ENCODE measurements around the gene HEATR5B. TPM values are rescaled to one million over a fixed set of nuclear protein-coding genes. Genes with fewer than 3 reads are reported as not detected.

The HEATR5B gene
- total and polyA plus RNA-seq, 2 of the 4 experiments (the other 2 are of a cell fraction), result 8.3 to 17.9 TPM

DNA sequence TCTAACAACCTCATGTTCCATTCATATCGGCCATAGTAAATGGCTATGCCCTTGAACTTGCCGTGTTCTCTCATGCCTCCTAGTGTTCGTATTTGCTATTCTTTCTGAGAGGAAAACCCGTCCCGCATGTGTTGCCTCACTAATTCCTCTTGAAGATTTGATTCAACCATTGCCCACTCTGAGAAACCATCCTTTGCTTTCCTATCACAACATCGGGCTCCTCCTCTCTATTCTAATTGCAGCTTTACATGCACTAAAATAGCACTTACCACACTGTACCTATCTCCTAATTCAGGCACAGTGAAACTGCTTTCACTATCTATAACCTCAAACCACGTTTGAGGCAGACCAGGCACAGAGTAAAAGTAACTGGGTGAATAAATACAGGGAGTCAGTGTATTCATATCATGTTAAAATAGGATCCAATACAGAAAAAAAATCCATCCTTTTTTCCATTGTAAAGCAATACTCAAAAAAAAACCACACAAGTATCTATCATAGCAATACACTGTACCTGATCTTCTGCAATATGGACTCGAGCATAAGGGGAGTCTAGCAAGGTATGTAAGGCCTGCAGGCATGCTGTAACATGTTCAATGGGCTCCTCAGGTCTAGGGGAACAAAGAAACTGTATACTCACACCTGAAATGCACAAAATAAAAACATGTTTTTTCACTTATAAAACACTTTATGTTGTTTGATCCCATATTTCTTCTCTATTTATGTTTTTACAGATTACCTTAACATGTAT lies 78.9 kb downstream of the HEATR5B start (continued):
- no peak for TF ChIP-seq MAFK (IDR thresholded peaks at IDR 0.05; ENCODE audit: low read depth, low read length)

DNA sequence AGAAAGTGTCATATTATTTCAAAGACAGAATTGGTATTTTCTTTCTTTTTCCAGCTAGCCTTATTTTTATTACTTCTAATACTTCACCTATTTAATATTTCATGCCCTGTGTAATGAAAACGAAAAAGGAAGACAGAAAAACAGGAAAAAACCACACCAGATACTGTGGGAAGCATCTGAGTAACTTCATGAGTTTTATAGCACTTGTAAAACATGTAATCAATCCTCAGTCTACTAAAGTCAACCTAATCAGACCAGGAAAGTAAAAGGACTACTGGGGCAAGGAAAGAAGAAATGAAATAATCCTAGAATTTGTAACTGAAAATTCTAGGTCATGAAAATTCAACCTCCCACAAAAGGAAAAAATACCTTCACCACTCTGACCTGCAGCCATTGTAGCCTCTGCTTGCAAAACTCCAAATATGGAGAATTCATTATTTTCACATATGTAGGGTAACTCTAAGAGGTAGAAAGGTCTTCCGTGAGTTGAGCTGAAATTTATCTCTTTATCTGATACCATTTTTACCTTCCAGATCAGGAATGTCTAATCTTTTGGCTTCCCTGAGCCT lies 83.1 kb downstream of the HEATR5B start:
- peaks cover 2% of the 10 kb centered on the region; the same call in 1 of the 2 replicates for H3K4me1 ChIP-seq (ENCODE audit: control insufficient read depth, insufficient read depth, low read length)
- no peaks in the 10 kb centered on the region for H3K27me3 ChIP-seq (ENCODE audit: control insufficient read depth, insufficient read depth, low read length)
- no peak overlapping the region for H2BK20ac ChIP-seq (ENCODE audit: low read depth, low read length)
- no peaks in the 10 kb centered on the region for H3K9me3 ChIP-seq (ENCODE audit: control insufficient read depth, insufficient read depth, low read length)
- no peak overlapping the region for H3K14ac ChIP-seq (replicated peaks; ENCODE audit: low read depth, low read length)
- ATAC-seq (ENCODE audit: low read depth), result no peak
- no peak overlapping the region for H3K4me2 ChIP-seq (ENCODE audit: low read depth, low read length)
- no peak overlapping the region for H2AK5ac ChIP-seq (ENCODE audit: low read depth, low read length)
- no peak overlapping the region for H3K23ac ChIP-seq (ENCODE audit: low read depth, low read length)
- H4K5ac ChIP-seq (ENCODE audit: low read depth, low read length), result no peak overlapping the region
- intact Hi-C loops (cut with micrococcal nuclease), result loop anchor here (5.0 kb wide), 1 partner anchor 214 kb away; no protein-coding TSS in a partner anchor
- WGBS, 2 experiments (ENCODE audit: extremely low coverage in 2 of 2, insufficient read length in 1 of 2), result no CpG with 5 or more reads among the region's 2 CpGs
- no peak overlapping the region for H3K27ac ChIP-seq (ENCODE audit: insufficient read depth, low read length)
- no peak overlapping the region for H2BK120ac ChIP-seq (ENCODE audit: low read depth, low read length)
- H4K8ac ChIP-seq (ENCODE audit: low read depth in 2 of 2, low read length in 2 of 2), result no peak overlapping the region
- H2AFZ ChIP-seq (replicated peaks; ENCODE audit: low read length, poor library complexity), result no peak overlapping the region
- H3K36me3 ChIP-seq (ENCODE audit: control insufficient read depth, insufficient read depth, low read length), result peaks cover 19% of the 10 kb centered on the region
- no peak overlapping the region for H4K91ac ChIP-seq (ENCODE audit: insufficient read depth, low read depth, low read length)
- no peak overlapping the region for H3K56ac ChIP-seq (ENCODE audit: extremely low read depth, insufficient read depth, low read length)
- H2BK5ac ChIP-seq (ENCODE audit: low read depth, low read length, poor library complexity, severe bottlenecking), result no peak overlapping the region
- H3K79me1 ChIP-seq (ENCODE audit: low read depth in 1 of 2, low read length in 2 of 2), result peaks cover 0 to 3% of the 10 kb centered on the region in 2 experiments; a peak in 1 of 4 replicates
- in situ Hi-C loops (cut with MboI; ENCODE audit: low sequenced_read_pairs), result loop anchor here (10.0 kb wide), 1 partner anchor 216 kb away; no protein-coding TSS in a partner anchor
- ChIA-PET POLR2A (ENCODE audit: unreplicated experiment) (no interaction called here), CTCF (no interaction called here)
- no peak for DNase-seq
- TF ChIP-seq POLR2A (IDR thresholded peaks at IDR 0.05; ENCODE audit: low read depth, low read length) (no peak), NFE2L2 (IDR thresholded peaks at IDR 0.05; ENCODE audit: low read depth, low read length) (no peak), MXI1 (IDR thresholded peaks at IDR 0.05; ENCODE audit: borderline replicate concordance, low read depth, low read length) (no peak), SMC3 (IDR thresholded peaks at IDR 0.05; ENCODE audit: low read depth, low read length) (no peak), FOS (IDR thresholded peaks at IDR 0.05; ENCODE audit: low read depth, low read length) (no peak), CEBPB (IDR thresholded peaks at IDR 0.05; ENCODE audit: low read depth, low read length) (no peak)
- TF ChIP-seq, protein P1, sequence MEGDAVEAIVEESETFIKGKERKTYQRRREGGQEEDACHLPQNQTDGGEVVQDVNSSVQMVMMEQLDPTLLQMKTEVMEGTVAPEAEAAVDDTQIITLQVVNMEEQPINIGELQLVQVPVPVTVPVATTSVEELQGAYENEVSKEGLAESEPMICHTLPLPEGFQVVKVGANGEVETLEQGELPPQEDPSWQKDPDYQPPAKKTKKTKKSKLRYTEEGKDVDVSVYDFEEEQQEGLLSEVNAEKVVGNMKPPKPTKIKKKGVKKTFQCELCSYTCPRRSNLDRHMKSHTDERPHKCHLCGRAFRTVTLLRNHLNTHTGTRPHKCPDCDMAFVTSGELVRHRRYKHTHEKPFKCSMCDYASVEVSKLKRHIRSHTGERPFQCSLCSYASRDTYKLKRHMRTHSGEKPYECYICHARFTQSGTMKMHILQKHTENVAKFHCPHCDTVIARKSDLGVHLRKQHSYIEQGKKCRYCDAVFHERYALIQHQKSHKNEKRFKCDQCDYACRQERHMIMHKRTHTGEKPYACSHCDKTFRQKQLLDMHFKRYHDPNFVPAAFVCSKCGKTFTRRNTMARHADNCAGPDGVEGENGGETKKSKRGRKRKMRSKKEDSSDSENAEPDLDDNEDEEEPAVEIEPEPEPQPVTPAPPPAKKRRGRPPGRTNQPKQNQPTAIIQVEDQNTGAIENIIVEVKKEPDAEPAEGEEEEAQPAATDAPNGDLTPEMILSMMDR (conservative IDR thresholded peaks at IDR 0.05; ENCODE audit: low read depth, low read length), result no peak
- no peak overlapping the region for H2BK15ac ChIP-seq (ENCODE audit: low read depth, low read length)
- no peak overlapping the region for H3K9ac ChIP-seq (ENCODE audit: low read depth, low read length)
- no TSS peak for BruUV-seq (replicated peaks)
- H3K18ac ChIP-seq (ENCODE audit: low read depth, low read length), result no peak overlapping the region
- no peak overlapping the region for H3K4me3 ChIP-seq (ENCODE audit: insufficient read depth, low read depth, low read length)
- H3K4ac ChIP-seq (ENCODE audit: low read depth, low read length), result no peak overlapping the region
- dilution Hi-C loops (cut with HindIII; ENCODE audit: low sequenced_read_pairs, unreplicated experiment), result no loop called here
- H2AK9ac ChIP-seq (replicated peaks; ENCODE audit: low read depth, low read length, poor library complexity), result no peak overlapping the region
- H4K20me1 ChIP-seq (ENCODE audit: insufficient read depth, low read length), result no peaks in the 10 kb centered on the region
- H3K9me1 ChIP-seq (ENCODE audit: insufficient read depth, low read length), result no peaks in the 10 kb centered on the region
